CD14-positive monocyte (primary cell): Measurements from ENCODE around the gene PKD1L1. TPM values are rescaled to one million over a fixed set of nuclear protein-coding genes. Genes with fewer than 3 reads are reported as not detected.

Experiments used
- DNase-seq, 3 donors: peaks; one replicate each; pipeline ENCODE4 v3.0.0-alpha.2; 2011 to 2022
- H2AFZ ChIP-seq: 2 replicates; pipeline ENCODE4 v1.6.0; 2012; ENCODE audit warnings: mild to moderate bottlenecking, low read depth, low read length, inconsistent platforms; ENCODE audit not compliant: insufficient read depth, poor library complexity, severe bottlenecking
- H3K27ac ChIP-seq, 2 donors: 1 replicate in 1 of 2; 2 replicates in 1 of 2; pipeline ENCODE4 v1.5.1; 2012 to 2013; ENCODE audit warnings: low read length in 2 of 2, control low read depth in 1 of 2, inconsistent platforms in 1 of 2, low read depth in 1 of 2, mild to moderate bottlenecking in 1 of 2
- H3K27me3 ChIP-seq, 2 donors: one replicate each; pipeline versions ENCODE4 v1.6.0 to v1.6.1; 2011 to 2013; ENCODE audit warnings: low read length in 2 of 2; ENCODE audit not compliant: control insufficient read depth in 2 of 2, insufficient read depth in 2 of 2
- H3K36me3 ChIP-seq, 2 donors: replicated peaks in 1 of 2; 1 replicate in 1 of 2; 2 replicates in 1 of 2; pipeline versions ENCODE4 v1.5.1 to v1.6.1; 2012 to 2013; ENCODE audit warnings: low read length in 2 of 2, control low read depth in 1 of 2, inconsistent platforms in 1 of 2, mild to moderate bottlenecking in 1 of 2; ENCODE audit not compliant: insufficient read depth in 2 of 2, control insufficient read depth in 1 of 2
- H3K4me1 ChIP-seq, 2 donors: 1 replicate in 1 of 2; 2 replicates in 1 of 2; pipeline versions ENCODE4 v1.5.1 to v1.6.1; 2012 to 2013; ENCODE audit warnings: low read length in 2 of 2, control low read depth in 1 of 2, inconsistent platforms in 1 of 2, mild to moderate bottlenecking in 1 of 2, moderate library complexity in 1 of 2; ENCODE audit not compliant: insufficient read depth in 2 of 2, control insufficient read depth in 1 of 2
- H3K4me2 ChIP-seq: replicated peaks from 2 replicates; pipeline ENCODE3; 2012; ENCODE audit warnings: low read length, moderate library complexity, mild to moderate bottlenecking; ENCODE audit not compliant: poor library complexity, severe bottlenecking; ENCODE audit errors: extremely low read depth
- H3K4me3 ChIP-seq, 3 experiments: fragments of 200-600 bp in 1 of 3; sonication (generic) in 1 of 3; replicated peaks in 1 of 3; 1 replicate in 2 of 3; 2 replicates in 1 of 3; pipeline ENCODE4 v1.5.1; 2011 to 2013; ENCODE audit warnings: low read length in 3 of 3, mild to moderate bottlenecking in 3 of 3, control low read depth in 2 of 3, low read depth in 2 of 3, inconsistent platforms in 1 of 3, moderate library complexity in 1 of 3
- H3K79me2 ChIP-seq: 2 replicates; pipeline ENCODE4 v1.6.0; 2012; ENCODE audit warnings: mild to moderate bottlenecking, control low read depth, inconsistent platforms, low read length, moderate library complexity; ENCODE audit not compliant: insufficient read depth
- H3K9ac ChIP-seq: 2 replicates; pipeline ENCODE4 v1.6.0; 2017; ENCODE audit warnings: low read length, mild to moderate bottlenecking; ENCODE audit not compliant: insufficient read depth, poor library complexity, severe bottlenecking
- H3K9me3 ChIP-seq, 2 donors: replicated peaks in 1 of 2; 1 replicate in 1 of 2; 2 replicates in 1 of 2; pipeline versions ENCODE4 v1.5.1 to v1.6.1; 2012 to 2013; ENCODE audit warnings: low read length in 2 of 2, control low read depth in 1 of 2; ENCODE audit not compliant: control insufficient read depth in 1 of 2, insufficient read depth in 1 of 2
- H4K20me1 ChIP-seq: 2 replicates; pipeline ENCODE4 v1.6.0; 2012; ENCODE audit warnings: mild to moderate bottlenecking, low read length, control low read depth, moderate library complexity; ENCODE audit not compliant: insufficient read depth
- H3K27ac Mint-ChIP-seq, 7 donors: one replicate each; pipeline ENCODE4 v1.8.0; 2020; ENCODE audit warnings: mild to moderate bottlenecking in 7 of 7, mixed read lengths in 7 of 7, moderate library complexity in 6 of 7, inconsistent platforms in 2 of 7
- H3K27me3 Mint-ChIP-seq, 3 donors: one replicate each; pipeline ENCODE4 v1.8.0; 2021 to 2022; ENCODE audit warnings: low read depth in 3 of 3, mild to moderate bottlenecking in 3 of 3, mixed read lengths in 3 of 3, moderate library complexity in 3 of 3, inconsistent platforms in 1 of 3
- H3K36me3 Mint-ChIP-seq, 2 donors: one replicate each; pipeline ENCODE4 v1.8.0; 2020; ENCODE audit warnings: mixed read lengths in 2 of 2, inconsistent platforms in 1 of 2, mild to moderate bottlenecking in 1 of 2
- H3K4me1 Mint-ChIP-seq: one replicate; pipeline ENCODE4 v1.8.0; 2020; ENCODE audit warnings: mild to moderate bottlenecking, mixed read lengths
- H3K4me3 Mint-ChIP-seq, 2 donors: one replicate each; pipeline ENCODE4 v1.8.0; 2020; ENCODE audit warnings: mild to moderate bottlenecking in 2 of 2, mixed read lengths in 2 of 2, moderate library complexity in 1 of 2
- H3K9me3 Mint-ChIP-seq, 7 donors: one replicate each; pipeline ENCODE4 v1.8.0; 2020 to 2022; ENCODE audit warnings: mixed read lengths in 7 of 7, mild to moderate bottlenecking in 6 of 7, moderate library complexity in 6 of 7, inconsistent platforms in 2 of 7
- CTCF ChIP-seq: fragments of 200-600 bp; IDR thresholded peaks from one replicate; pipeline ENCODE4 v1.8.0; 2022; ENCODE audit warnings: antibody characterized with exemption, mild to moderate bottlenecking
- whole genome bisulfite sequencing: methylation state at CpG from one replicate; pipeline ENCODE4 v1.1.5; 2013; ENCODE audit warnings: missing lambda C conversion rate; ENCODE audit not compliant: insufficient coverage; 5-methylcytosine and 5-hydroxymethylcytosine counted together
- intact Hi-C, 2 donors: fragments of 100-400 bp; cut with micrococcal nuclease; formaldehyde crosslinking; loops; one replicate each; pipeline versions ENCODE4 v1.15.0 to v1.15.1; 2023
- polyA plus RNA-seq, 3 donors: library from polyadenylated mRNA; depleted of rRNA in 1 of 3; unstranded in 2 of 3; stranded (reverse) in 1 of 3; fragments of 300-500 nt in 2 of 3; fragments of >200 nt in 1 of 3; fragmentation: Illumina TruSeq in 2 of 3; gene quantifications; 1 replicate in 2 of 3; 2 replicates in 1 of 3; pipeline ENCODE4 v1.2.3, GENCODE V29; 2012 to 2021

Gene PKD1L1
- polyA plus RNA-seq, 3 donors: 0.19 TPM; not detected in 2

GRCh38 chr7:47833211-47833610, 115.1 kb downstream of the PKD1L1 start:
- Mint-ChIP-seq H3K27me3 (peaks cover 2 to 4% (median 4%) of the 10 kb centered on the region in 3 donors), H3K4me3 (no peak overlapping the region), H3K36me3 (no peaks in the 10 kb centered on the region), H3K9me3 (no peaks in the 10 kb centered on the region), H3K4me1 (no peaks in the 10 kb centered on the region), H3K27ac (peak overlapping the region in 1 of 7 donors; percentile 32)
- Histone ChIP-seq H3K27ac (no peak overlapping the region), H3K79me2 (no peaks in the 10 kb centered on the region), H3K27me3 (no peaks in the 10 kb centered on the region), H3K9ac (no peak overlapping the region), H3K9me3 (no peaks in the 10 kb centered on the region), H3K36me3 (no peaks in the 10 kb centered on the region), H3K4me2 (no peak overlapping the region), H3K4me3 (no peak overlapping the region), H4K20me1 (no peaks in the 10 kb centered on the region), H3K4me1 (no peaks in the 10 kb centered on the region), H2AFZ (no peak overlapping the region)
- intact Hi-C loops: no loop called here
- 95% methylated on average over 8 of the region's 8 CpGs for WGBS
- TF ChIP-seq CTCF: no peak
- DNase-seq: no peak

GRCh38 chr7:47832105-47832715, 116.1 kb downstream of the PKD1L1 start:
- Histone ChIP-seq H4K20me1 (no peaks in the 10 kb centered on the region), H3K9ac (no peak overlapping the region), H3K79me2 (no peaks in the 10 kb centered on the region), H2AFZ (no peak overlapping the region), H3K36me3 (no peaks in the 10 kb centered on the region), H3K4me2 (no peak overlapping the region), H3K27me3 (no peaks in the 10 kb centered on the region), H3K9me3 (no peaks in the 10 kb centered on the region), H3K4me3 (no peak overlapping the region), H3K27ac (no peak overlapping the region), H3K4me1 (no peaks in the 10 kb centered on the region)
- intact Hi-C loops: no loop called here
- no peak for TF ChIP-seq CTCF
- 96% methylated on average over 9 of the region's 10 CpGs for WGBS
- no peak for DNase-seq
- H3K27me3 Mint-ChIP-seq: peaks cover 4% of the 10 kb centered on the region in 3 donors
- no peak overlapping the region for H3K4me3 Mint-ChIP-seq
- no peaks in the 10 kb centered on the region for H3K36me3 Mint-ChIP-seq
- no peaks in the 10 kb centered on the region for H3K9me3 Mint-ChIP-seq
- no peak overlapping the region for H3K27ac Mint-ChIP-seq
- no peaks in the 10 kb centered on the region for H3K4me1 Mint-ChIP-seq
